Measurements from ENCODE around the gene RIOK3.

GRCh38 chr18:23470620-23471387 lies 17.7 kb downstream of the RIOK3 start:
- TF ChIP-seq CTCF (IDR thresholded peaks at IDR 0.05) (no peak), POLR2A (IDR thresholded peaks at IDR 0.05) (no peak), EP300 (IDR thresholded peaks at IDR 0.05) (no peak)

All from ovary (tissue), 3 donors.